ENCODE results near the gene DNPEP. TPM values are rescaled to one million over a fixed set of nuclear protein-coding genes. Genes with fewer than 3 reads are reported as not detected.
A peak's percentile ranks its signal among the peaks of the same experiment; 100 is the strongest.
"Not testable (repeated sequence)": the region's sequence is repeated elsewhere in the genome, so short reads cannot be mapped to it uniquely, and the experiment has no call there.

Gene DNPEP
- total RNA-seq, 1 experiment from 2014 or later, result 76.8 TPM

- in situ Hi-C loops (cut with HindIII; ENCODE audit: low pct_unique_long_range_greater_than_20kb, low sequenced_read_pairs), result no loop called here
Measured at GRCh38 chr2:219404954-219405353, 17.2 kb upstream of the DNPEP start.

GRCh38 chr2:219404291-219404910 lies 16.7 kb upstream of the DNPEP start:
- DNase-seq (ENCODE audit: low read depth), result no peak
- in situ Hi-C loops (cut with HindIII; ENCODE audit: low pct_unique_long_range_greater_than_20kb, low sequenced_read_pairs), result no loop called here

More at GRCh38 chr2:219404954-219405353, 17.2 kb upstream of the DNPEP start:
- DNase-seq (ENCODE audit: low read depth), result no peak

GRCh38 chr2:219403861-219404260 lies 16.1 kb upstream of the DNPEP start:
- in situ Hi-C loops (cut with HindIII; ENCODE audit: low pct_unique_long_range_greater_than_20kb, low sequenced_read_pairs), result no loop called here

GRCh38 chr2:219402665-219403515 lies 15.2 kb upstream of the DNPEP start:
- DNase-seq (ENCODE audit: low read depth), result peak; percentile 63
- in situ Hi-C loops (cut with HindIII; ENCODE audit: low pct_unique_long_range_greater_than_20kb, low sequenced_read_pairs), result no loop called here

More at GRCh38 chr2:219403861-219404260, 16.1 kb upstream of the DNPEP start:
- no peak for DNase-seq (ENCODE audit: low read depth)

- in situ Hi-C loops (cut with HindIII; ENCODE audit: low pct_unique_long_range_greater_than_20kb, low sequenced_read_pairs), result no loop called here
Measured at GRCh38 chr2:219401606-219402005, 13.9 kb upstream of the DNPEP start.

DNA sequence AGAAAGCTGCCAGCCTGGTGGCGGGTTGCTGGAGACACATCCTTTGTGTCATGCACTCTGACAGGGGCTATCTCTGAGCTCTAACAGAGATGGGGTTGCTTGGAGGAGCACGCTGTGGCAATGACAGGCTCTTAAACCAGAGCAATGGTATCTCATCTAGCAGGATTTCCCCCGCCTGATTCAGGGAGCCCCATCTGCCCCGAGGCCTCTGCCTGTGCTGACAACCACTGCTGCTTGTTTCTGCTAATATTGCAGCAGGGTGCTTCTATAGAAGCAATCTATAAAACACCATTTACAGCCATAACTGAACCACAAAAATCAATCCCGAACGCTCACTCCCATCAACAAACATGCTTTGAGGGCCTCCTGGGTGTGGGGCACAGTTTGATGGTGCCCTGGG lies 12.8 kb upstream of the DNPEP start:
- no peak for DNase-seq (ENCODE audit: low read depth)
- in situ Hi-C loops (cut with HindIII; ENCODE audit: low pct_unique_long_range_greater_than_20kb, low sequenced_read_pairs), result no loop called here

More at GRCh38 chr2:219401606-219402005, 13.9 kb upstream of the DNPEP start:
- DNase-seq (ENCODE audit: low read depth), result no peak

- DNase-seq (ENCODE audit: low read depth), result no peak
- in situ Hi-C loops (cut with HindIII; ENCODE audit: low pct_unique_long_range_greater_than_20kb, low sequenced_read_pairs), result no loop called here
Measured at GRCh38 chr2:219399716-219400478, 12.2 kb upstream of the DNPEP start.

DNA sequence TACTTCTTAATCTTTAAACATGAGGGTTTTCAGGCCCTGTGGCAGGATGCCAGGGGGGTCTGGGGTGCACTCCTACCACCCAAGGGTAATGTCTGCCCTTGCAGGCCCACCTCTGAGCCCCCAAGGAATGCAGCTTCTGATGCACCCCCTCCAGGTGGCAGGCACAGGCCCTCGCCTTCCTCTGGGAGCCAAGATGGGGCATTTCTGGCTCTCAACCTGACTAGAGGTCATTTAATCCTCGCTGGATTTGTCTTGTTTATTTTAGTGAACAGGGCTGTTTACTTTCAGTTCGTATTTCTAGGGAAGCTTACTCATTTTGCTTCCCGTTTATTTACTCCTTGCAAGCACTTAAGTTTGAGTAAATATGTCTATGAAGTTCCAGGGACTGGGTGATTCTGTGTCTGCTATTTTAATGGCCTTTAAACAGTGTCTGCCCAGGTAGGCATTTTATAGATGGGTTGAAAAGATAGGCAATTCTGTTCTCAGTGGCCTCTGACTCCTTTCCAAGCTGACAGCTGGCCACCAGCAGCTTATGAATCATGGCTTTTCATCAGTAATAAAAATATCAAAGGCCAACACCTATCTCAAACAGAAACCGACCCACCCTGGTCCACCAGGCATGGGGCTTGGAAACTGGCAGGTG lies 11.1 kb upstream of the DNPEP start:
- in situ Hi-C loops (cut with HindIII; ENCODE audit: low pct_unique_long_range_greater_than_20kb, low sequenced_read_pairs), result no loop called here
- no peak for DNase-seq (ENCODE audit: low read depth)

- DNase-seq (ENCODE audit: low read depth), result no peak
- in situ Hi-C loops (cut with HindIII; ENCODE audit: low pct_unique_long_range_greater_than_20kb, low sequenced_read_pairs), result no loop called here
Measured at GRCh38 chr2:219396863-219397457, 9.2 kb upstream of the DNPEP start.

DNA sequence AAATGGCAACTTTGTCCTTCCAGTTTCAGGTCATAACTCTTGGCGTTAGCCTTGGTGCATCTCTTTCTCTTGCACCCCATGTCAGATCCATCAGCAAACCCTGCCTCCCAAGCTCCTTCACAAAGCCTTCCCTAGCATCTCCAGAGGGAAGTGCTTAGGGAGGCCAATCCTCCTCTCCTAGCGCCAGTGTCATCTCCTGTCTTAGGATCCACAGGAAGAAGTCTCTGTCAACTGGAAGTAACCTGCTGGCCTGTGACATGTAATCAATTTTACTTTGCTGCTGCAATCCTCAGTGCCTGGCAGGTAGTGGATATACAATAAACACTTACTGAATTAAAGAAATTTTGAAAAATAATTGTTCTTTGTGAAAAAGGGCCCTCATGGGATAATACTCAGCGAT lies 7.9 kb upstream of the DNPEP start:
- DNase-seq (ENCODE audit: low read depth), result no peak
- in situ Hi-C loops (cut with HindIII; ENCODE audit: low pct_unique_long_range_greater_than_20kb, low sequenced_read_pairs), result no loop called here

- in situ Hi-C loops (cut with HindIII; ENCODE audit: low pct_unique_long_range_greater_than_20kb, low sequenced_read_pairs); DNase-seq (ENCODE audit: low read depth): not testable (repeated sequence)
Measured at GRCh38 chr2:219395056-219395455, 7.3 kb upstream of the DNPEP start.

- no peak for DNase-seq (ENCODE audit: low read depth)
- in situ Hi-C loops (cut with HindIII; ENCODE audit: low pct_unique_long_range_greater_than_20kb, low sequenced_read_pairs), result no loop called here
Measured at GRCh38 chr2:219392754-219393153, 5.0 kb upstream of the DNPEP start.

- in situ Hi-C loops (cut with HindIII; ENCODE audit: low pct_unique_long_range_greater_than_20kb, low sequenced_read_pairs), result no loop called here
- no peak for DNase-seq (ENCODE audit: low read depth)
Measured at GRCh38 chr2:219388907-219389156, 1.1 kb upstream of the DNPEP start.

- DNase-seq (ENCODE audit: low read depth), result peak; percentile 85
- in situ Hi-C loops (cut with HindIII; ENCODE audit: low pct_unique_long_range_greater_than_20kb, low sequenced_read_pairs), result no loop called here
Measured at GRCh38 chr2:219388121-219388906, 602 bp upstream of the DNPEP start.

DNA sequence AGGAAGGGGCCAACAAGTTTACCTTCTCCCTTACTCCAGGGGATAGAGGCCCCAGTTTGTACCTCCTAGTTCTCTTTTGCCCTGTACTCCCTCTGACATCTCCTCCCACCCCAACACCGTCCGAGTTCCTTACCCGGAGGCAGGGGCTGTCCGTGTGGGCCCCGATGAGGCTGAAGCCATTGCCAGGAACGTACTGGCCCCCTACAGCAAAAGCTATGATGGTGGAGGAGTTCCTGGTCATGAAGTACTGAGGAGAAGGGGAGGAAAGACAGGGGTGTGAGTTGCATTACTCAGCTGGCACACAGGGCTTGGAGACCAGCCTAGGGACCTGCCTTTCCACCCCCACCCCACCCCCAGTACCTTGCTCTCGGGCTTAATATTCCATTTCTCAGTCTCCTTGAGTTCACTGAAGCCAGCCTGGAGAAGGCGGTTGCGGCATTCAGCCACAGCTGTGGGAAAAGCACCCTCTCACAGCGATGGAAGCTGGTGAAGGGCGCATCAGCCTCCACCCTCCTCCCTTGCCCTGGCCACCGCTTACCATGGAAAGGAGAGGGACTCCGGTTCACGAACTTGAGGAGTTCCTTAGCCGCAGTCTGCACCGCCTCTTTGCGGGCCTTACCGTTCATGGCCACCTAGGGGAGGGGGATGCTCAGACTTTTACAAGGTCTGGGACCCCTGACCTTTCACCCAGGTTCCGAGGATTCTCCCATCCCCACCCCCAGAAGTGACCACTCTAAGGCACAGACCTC lies 1.0 kb downstream of the DNPEP start:
- in situ Hi-C loops (cut with HindIII; ENCODE audit: low pct_unique_long_range_greater_than_20kb, low sequenced_read_pairs), result no loop called here
- DNase-seq (ENCODE audit: low read depth), result no peak

- in situ Hi-C loops (cut with HindIII; ENCODE audit: low pct_unique_long_range_greater_than_20kb, low sequenced_read_pairs), result no loop called here
- DNase-seq (ENCODE audit: low read depth), result no peak
Measured at GRCh38 chr2:219385958-219386520, 1.7 kb downstream of the DNPEP start.

GRCh38 chr2:219384859-219385258 lies 2.9 kb downstream of the DNPEP start:
- in situ Hi-C loops (cut with HindIII; ENCODE audit: low pct_unique_long_range_greater_than_20kb, low sequenced_read_pairs), result no loop called here
- no peak for DNase-seq (ENCODE audit: low read depth)

All from Caki2 (cell line).